GM18508 (cell line): ENCODE measurements around the gene WDR76.

ENCODE experiments used
- ATAC-seq: cut with Tn5 transposase; IDR thresholded peaks from one replicate; pipeline ENCODE4 v1.9.1; 2021; ENCODE audit warnings: moderate number of reproducible peaks; ENCODE audit not compliant: insufficient read depth, unreplicated experiment

The WDR76 gene

GRCh38 chr15:43873651-43874050 lies 46.8 kb downstream of the WDR76 start:
- no peak for ATAC-seq

GRCh38 chr15:43876872-43877271 lies 50.1 kb downstream of the WDR76 start:
- ATAC-seq = no peak

GRCh38 chr15:43877371-43877770 lies 50.6 kb downstream of the WDR76 start:
- ATAC-seq = no peak

- no peak for ATAC-seq
Observed at GRCh38 chr15:43878446-43878845, 51.6 kb downstream of the WDR76 start.

GRCh38 chr15:43879386-43880355 lies 52.9 kb downstream of the WDR76 start:
- ATAC-seq = no peak

GRCh38 chr15:43880406-43881194 lies 53.8 kb downstream of the WDR76 start:
- no peak for ATAC-seq

GRCh38 chr15:43881245-43881644 lies 54.4 kb downstream of the WDR76 start:
- ATAC-seq = no peak

- ATAC-seq = no peak
Observed at GRCh38 chr15:43881944-43882343, 55.1 kb downstream of the WDR76 start.

- ATAC-seq = no peak
Observed at GRCh38 chr15:43883571-43883970, 56.8 kb downstream of the WDR76 start.

GRCh38 chr15:43886558-43886957 lies 59.8 kb downstream of the WDR76 start:
- ATAC-seq = no peak

GRCh38 chr15:43887901-43888300 lies 61.1 kb downstream of the WDR76 start:
- no peak for ATAC-seq

- no peak for ATAC-seq
Observed at GRCh38 chr15:43889042-43889441, 62.2 kb downstream of the WDR76 start.

- no peak for ATAC-seq
Observed at GRCh38 chr15:43893956-43894355, 67.2 kb downstream of the WDR76 start.

- ATAC-seq = no peak
Observed at GRCh38 chr15:43895586-43895985, 68.8 kb downstream of the WDR76 start.

- ATAC-seq = no peak
Observed at GRCh38 chr15:43896543-43896942, 69.7 kb downstream of the WDR76 start.

GRCh38 chr15:43898891-43899290 lies 72.1 kb downstream of the WDR76 start:
- ATAC-seq = no peak

GRCh38 chr15:43899928-43900327 lies 73.1 kb downstream of the WDR76 start:
- no peak for ATAC-seq

GRCh38 chr15:43900996-43901395 lies 74.2 kb downstream of the WDR76 start:
- no peak for ATAC-seq

- no peak for ATAC-seq
Observed at GRCh38 chr15:43901495-43901894, 74.7 kb downstream of the WDR76 start.

- no peak for ATAC-seq
Observed at GRCh38 chr15:43903864-43904290, 77.1 kb downstream of the WDR76 start.

GRCh38 chr15:43905755-43906154 lies 79.0 kb downstream of the WDR76 start:
- ATAC-seq = no peak
